Measurements from ENCODE around the gene CLEC2L.

The CLEC2L gene

DNA sequence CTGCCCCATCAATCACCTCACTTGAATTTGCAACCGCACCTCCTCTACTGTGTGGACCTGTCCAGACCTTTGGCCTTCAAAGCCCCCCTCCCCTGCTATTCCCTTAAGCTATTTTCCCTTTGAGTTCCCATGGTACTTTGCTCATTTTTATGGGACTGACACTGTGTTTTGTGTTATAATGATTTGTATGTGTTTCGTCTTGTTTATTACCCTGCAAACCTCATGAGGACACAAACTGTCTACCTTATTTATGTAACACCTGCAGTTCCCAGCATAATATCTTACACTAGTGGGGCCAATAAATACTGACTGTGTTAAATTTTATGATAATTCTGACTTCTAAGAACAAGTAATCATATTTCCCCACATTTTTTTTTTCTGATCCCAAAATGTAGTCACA lies 70.6 kb downstream of the CLEC2L start:
- TF ChIP-seq, protein P1, sequence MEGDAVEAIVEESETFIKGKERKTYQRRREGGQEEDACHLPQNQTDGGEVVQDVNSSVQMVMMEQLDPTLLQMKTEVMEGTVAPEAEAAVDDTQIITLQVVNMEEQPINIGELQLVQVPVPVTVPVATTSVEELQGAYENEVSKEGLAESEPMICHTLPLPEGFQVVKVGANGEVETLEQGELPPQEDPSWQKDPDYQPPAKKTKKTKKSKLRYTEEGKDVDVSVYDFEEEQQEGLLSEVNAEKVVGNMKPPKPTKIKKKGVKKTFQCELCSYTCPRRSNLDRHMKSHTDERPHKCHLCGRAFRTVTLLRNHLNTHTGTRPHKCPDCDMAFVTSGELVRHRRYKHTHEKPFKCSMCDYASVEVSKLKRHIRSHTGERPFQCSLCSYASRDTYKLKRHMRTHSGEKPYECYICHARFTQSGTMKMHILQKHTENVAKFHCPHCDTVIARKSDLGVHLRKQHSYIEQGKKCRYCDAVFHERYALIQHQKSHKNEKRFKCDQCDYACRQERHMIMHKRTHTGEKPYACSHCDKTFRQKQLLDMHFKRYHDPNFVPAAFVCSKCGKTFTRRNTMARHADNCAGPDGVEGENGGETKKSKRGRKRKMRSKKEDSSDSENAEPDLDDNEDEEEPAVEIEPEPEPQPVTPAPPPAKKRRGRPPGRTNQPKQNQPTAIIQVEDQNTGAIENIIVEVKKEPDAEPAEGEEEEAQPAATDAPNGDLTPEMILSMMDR (IDR thresholded peaks at IDR 0.05; ENCODE audit: insufficient read depth, low read length, poor library complexity, severe bottlenecking) = no peak
- no peak for TF ChIP-seq EZH2phosphoT487 (conservative IDR thresholded peaks at IDR 0.05; ENCODE audit: low read length)
- Histone ChIP-seq H3K4me2 (ENCODE audit: low read depth, low read length, poor library complexity, severe bottlenecking) (no peak overlapping the region), H3K4me3 (ENCODE audit: insufficient read depth, low read length, poor library complexity, severe bottlenecking) (no peak overlapping the region), H3K27ac (ENCODE audit: low read depth, low read length) (no peak overlapping the region), H3K9ac (ENCODE audit: low read length) (no peak overlapping the region), H3K27me3 (ENCODE audit: low read length) (no peaks in the 10 kb centered on the region), H2AFZ (ENCODE audit: low read depth, low read length, severe bottlenecking) (no peak overlapping the region), H3K79me2 (ENCODE audit: insufficient read depth, low read length) (no peaks in the 10 kb centered on the region), H3F3A (ENCODE audit: insufficient read depth) (no peaks in the 10 kb centered on the region), H3K9me2 (replicated peaks; ENCODE audit: insufficient read depth, low read length) (no peaks in the 10 kb centered on the region), H3K36me3 (ENCODE audit: low read length) (no peaks in the 10 kb centered on the region), H4K20me1 (ENCODE audit: low read depth, low read length) (no peaks in the 10 kb centered on the region), H3K9me3 (ENCODE audit: insufficient read depth, low read length) (no peaks in the 10 kb centered on the region)
